ENCODE measurements around the gene ACAD8. TPM values are rescaled to one million over a fixed set of nuclear protein-coding genes. Genes with fewer than 3 reads are reported as not detected.

Gene ACAD8
- total and polyA plus RNA-seq, 2 of the 8 experiments (the other 6 are each of a cell fraction or from before 2014, with no cell fraction given): 45.8 to 52.7 TPM

GRCh38 chr11:134270250-134270714, 16.9 kb downstream of the ACAD8 start:
- Histone ChIP-seq H3K79me2 (ENCODE audit: control insufficient read depth in 1 of 2, insufficient read depth in 2 of 2, low read length in 2 of 2) (peaks cover 3 to 80% of the 10 kb centered on the region in 2 experiments; a peak in 3 of 4 replicates), H3K27me3 (replicated peaks in 1 of 4; ENCODE audit: control insufficient read depth in 3 of 4, extremely low read depth in 1 of 4, insufficient read depth in 3 of 4, low read length in 3 of 4) (no peaks in the 10 kb centered on the region; a peak in 1 of 7 replicates), H3K18ac (ENCODE audit: extremely low read depth, low read length) (peak overlapping the region; percentile 57; the same call in 1 of the 2 replicates), H3K4me3 (ENCODE audit: extremely low read depth in 1 of 4, insufficient read depth in 2 of 4, low read depth in 3 of 4, low read length in 4 of 4) (no peak overlapping the region), H3K79me1 (ENCODE audit: low read depth, low read length) (peaks cover 3% of the 10 kb centered on the region; the same call in 1 of the 2 replicates), H3K4me2 (ENCODE audit: insufficient read depth in 1 of 2, low read depth in 2 of 2, low read length in 2 of 2) (no peak overlapping the region), H3K14ac (ENCODE audit: insufficient read length) (no peak overlapping the region), H4K5ac (ENCODE audit: insufficient read length, low read depth, low read length) (no peak overlapping the region), H2BK12ac (ENCODE audit: low read depth, low read length) (peak overlapping the region; percentile 52; the same call in 1 of the 2 replicates), H2BK15ac (ENCODE audit: low read length) (peak overlapping the region; percentile 62), H2BK20ac (ENCODE audit: low read length) (peak overlapping the region; percentile 2; the same call in 1 of the 2 replicates), H3K23me2 (ENCODE audit: low read depth, low read length) (peaks cover 3% of the 10 kb centered on the region), H3K56ac (replicated peaks; ENCODE audit: insufficient read length, low read depth, low read length) (no peak overlapping the region), H3K36me3 (ENCODE audit: control insufficient read depth in 2 of 4, insufficient read depth in 4 of 4, low read length in 3 of 4) (no peaks in the 10 kb centered on the region), H4K20me1 (replicated peaks in 1 of 2; ENCODE audit: control insufficient read depth in 1 of 2, insufficient read depth in 2 of 2, low read length in 2 of 2) (no peaks in the 10 kb centered on the region), H2BK5ac (ENCODE audit: low read depth, low read length) (peak overlapping the region; percentile 81; the same call in 1 of the 2 replicates), H3K23ac (ENCODE audit: insufficient read length) (no peak overlapping the region), H3K9ac (replicated peaks in 1 of 4; ENCODE audit: extremely low read depth in 1 of 4, low read depth in 3 of 4, low read length in 3 of 4) (no peak overlapping the region), H3K4me1 (replicated peaks in 1 of 4; ENCODE audit: control insufficient read depth in 3 of 4, insufficient read depth in 4 of 4, low read length in 3 of 4) (peaks cover 17 to 36% (median 21%) of the 10 kb centered on the region in 4 experiments), H4K8ac (ENCODE audit: extremely low read depth, insufficient read depth, low read length) (no peak overlapping the region), H2AFZ (ENCODE audit: low read length) (no peak overlapping the region), H2AK5ac (ENCODE audit: low read depth, low read length) (peak overlapping the region; percentile 91; the same call in 1 of the 2 replicates), H3K27ac (ENCODE audit: low read depth, low read length) (no peak overlapping the region), H3K4ac (replicated peaks; ENCODE audit: insufficient read length, low read depth, low read length) (no peak overlapping the region), H2BK120ac (replicated peaks; ENCODE audit: low read depth, low read length) (no peak overlapping the region), H4K91ac (replicated peaks; ENCODE audit: insufficient read length, low read length) (peak overlapping the region; percentile 20), H3K9me3 (ENCODE audit: insufficient read depth in 2 of 2, low read depth in 1 of 2, low read length in 1 of 2) (no peaks in the 10 kb centered on the region)
- 64% methylated on average over 5 of the region's 5 CpGs; no CpG with 5 or more reads in 1 of the 2 experiments for WGBS, 2 experiments (ENCODE audit: extremely low coverage in 1 of 2, insufficient coverage in 1 of 2, insufficient read length in 1 of 2, insufficient replicate concordance in 2 of 2, low coverage in 1 of 2, low lambda C conversion rate in 2 of 2, missing lambda C conversion rate in 1 of 2)
- POLR2A ChIA-PET (ENCODE audit: partially characterized antibody): interaction anchor here (0.6 to 1.3 kb wide), 5 partner anchors 13 to 191 kb away, joined by 3 to 4 read pairs (median 3); partner anchors contain the start of gene ACAD8
- peak; percentile 75 for FAIRE-seq
- CTCF ChIA-PET (ENCODE audit: partially characterized antibody): interaction anchor here (0.7 to 12.0 kb wide), 10 partner anchors 7 to 599 kb away, joined by 3 to 114 read pairs (median 4); no protein-coding TSS in a partner anchor
- DNase-seq (ENCODE audit: low read depth in 1 of 2, low spot score in 2 of 2): no peak
- no peak for TF ChIP-seq POLR2A (IDR thresholded peaks at IDR 0.05; ENCODE audit: control extremely low read depth in 1 of 2, low read depth in 2 of 2, low read length in 2 of 2)
- TF ChIP-seq NRF1 (IDR thresholded peaks at IDR 0.05; ENCODE audit: low read depth, low read length): no peak

Measured in H1 (cell line).